ENCODE data around the gene C19orf18. TPM values are rescaled to one million over a fixed set of nuclear protein-coding genes. Genes with fewer than 3 reads are reported as not detected.
A peak's percentile ranks its signal among the peaks of the same experiment; 100 is the strongest.

The C19orf18 gene
- total RNA-seq, 1 experiment from 2014 or later: 0.45 TPM

DNA sequence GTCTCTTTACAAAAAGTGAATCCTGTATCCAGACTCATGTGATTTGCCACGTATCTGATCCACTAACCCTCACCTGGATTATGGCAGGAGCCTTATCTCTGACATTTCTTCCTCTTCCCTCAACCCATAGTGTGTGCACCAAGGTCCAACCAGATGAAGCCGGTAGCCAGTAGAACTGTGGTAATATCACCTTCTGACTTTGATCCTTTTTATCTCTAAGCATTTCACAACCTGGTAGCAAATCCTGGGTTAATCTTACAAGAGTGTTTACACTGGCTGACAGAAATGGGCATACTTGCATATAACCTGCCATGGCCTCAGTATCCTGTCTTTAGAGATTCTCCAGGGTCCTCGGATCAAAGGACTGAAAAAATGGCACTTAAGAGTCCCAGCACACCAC, 59.8 kb downstream of the C19orf18 start:
- H3K4me1 Mint-ChIP-seq (ENCODE audit: low read depth, unreplicated experiment): peaks cover 11% of the 10 kb centered on the region
- H3K4me1 ChIP-seq: 0 out of 2 replicates have a peak, but pooled peaks cover 3% of the 10 kb centered on the region
- ChIA-PET CTCF (no interaction called here), POLR2A (interaction anchor here (0.6 kb wide), 1 partner anchor 232 kb away, joined by 5 read pairs; no protein-coding TSS in a partner anchor)
- H3K4me3 Mint-ChIP-seq (ENCODE audit: unreplicated experiment): peak overlapping the region; percentile 39
- TF ChIP-seq, protein P1, sequence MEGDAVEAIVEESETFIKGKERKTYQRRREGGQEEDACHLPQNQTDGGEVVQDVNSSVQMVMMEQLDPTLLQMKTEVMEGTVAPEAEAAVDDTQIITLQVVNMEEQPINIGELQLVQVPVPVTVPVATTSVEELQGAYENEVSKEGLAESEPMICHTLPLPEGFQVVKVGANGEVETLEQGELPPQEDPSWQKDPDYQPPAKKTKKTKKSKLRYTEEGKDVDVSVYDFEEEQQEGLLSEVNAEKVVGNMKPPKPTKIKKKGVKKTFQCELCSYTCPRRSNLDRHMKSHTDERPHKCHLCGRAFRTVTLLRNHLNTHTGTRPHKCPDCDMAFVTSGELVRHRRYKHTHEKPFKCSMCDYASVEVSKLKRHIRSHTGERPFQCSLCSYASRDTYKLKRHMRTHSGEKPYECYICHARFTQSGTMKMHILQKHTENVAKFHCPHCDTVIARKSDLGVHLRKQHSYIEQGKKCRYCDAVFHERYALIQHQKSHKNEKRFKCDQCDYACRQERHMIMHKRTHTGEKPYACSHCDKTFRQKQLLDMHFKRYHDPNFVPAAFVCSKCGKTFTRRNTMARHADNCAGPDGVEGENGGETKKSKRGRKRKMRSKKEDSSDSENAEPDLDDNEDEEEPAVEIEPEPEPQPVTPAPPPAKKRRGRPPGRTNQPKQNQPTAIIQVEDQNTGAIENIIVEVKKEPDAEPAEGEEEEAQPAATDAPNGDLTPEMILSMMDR (IDR thresholded peaks at IDR 0.05; ENCODE audit: insufficient read depth in 1 of 2, low read depth in 1 of 2, low read length in 1 of 2, severe bottlenecking in 1 of 2, unreplicated experiment in 1 of 2): no peak
- DNase-seq: no peak
- peaks cover 5% of the 10 kb centered on the region for H3K36me3 ChIP-seq (ENCODE audit: control insufficient read depth, insufficient read depth, low read length)
- intact Hi-C loops (cut with micrococcal nuclease; ENCODE audit: unreplicated experiment): loop anchor here (10.0 kb wide), 1 partner anchor 100 kb away; the partner anchor contains the start of gene ZNF552
- H3K27me3 ChIP-seq (replicated peaks; ENCODE audit: control insufficient read depth, insufficient read depth, low read length): no peaks in the 10 kb centered on the region
- no peak overlapping the region for H3K4me3 ChIP-seq (ENCODE audit: low read depth, low read length)
- peaks cover 69% of the 10 kb centered on the region for H3K36me3 Mint-ChIP-seq (ENCODE audit: insufficient read depth, unreplicated experiment)
- peaks cover 12% of the 10 kb centered on the region for H3K9me3 ChIP-seq
- no peak overlapping the region for H3K27ac Mint-ChIP-seq (ENCODE audit: unreplicated experiment)
- no peaks in the 10 kb centered on the region for H3K27me3 Mint-ChIP-seq (ENCODE audit: insufficient read depth, unreplicated experiment)
- BruUV-seq (replicated peaks): no TSS peak
- H3K9me3 Mint-ChIP-seq (ENCODE audit: unreplicated experiment): peaks cover 36% of the 10 kb centered on the region

Other genes with a start within 250 kb of the C19orf18 start
- not detected in 2 replicates for gene ZNF671, start 246.9 kb downstream of the C19orf18 start, total RNA-seq (2022)
- gene ZNF776, start 227.7 kb downstream of the C19orf18 start, total RNA-seq (2022): 15.6 and 16.0 TPM in 2 replicates
- gene ZNF586, start 204.9 kb downstream of the C19orf18 start, total RNA-seq (2022): 6.2 and 9.1 TPM in 2 replicates
- 38.6 and 48.2 TPM in 2 replicates for gene ZNF552, start 159.6 kb downstream of the C19orf18 start, total RNA-seq (2022)
- 32.5 and 35.4 TPM in 2 replicates for gene ZNF587B, start 144.2 kb downstream of the C19orf18 start, total RNA-seq (2022)
- 70.5 and 78.0 TPM in 2 replicates for gene ZNF587, start 124.7 kb downstream of the C19orf18 start, total RNA-seq (2022)
- 8.3 and 9.4 TPM in 2 replicates for gene ZNF814, start 85.5 kb downstream of the C19orf18 start, total RNA-seq (2022)
- 16.6 and 19.2 TPM in 2 replicates for gene ZNF417, start 57.9 kb downstream of the C19orf18 start, total RNA-seq (2022)
- 0.50 and 0.51 TPM in 2 replicates for gene ZNF418, start 39.1 kb downstream of the C19orf18 start, total RNA-seq (2022)
- gene ZNF256, start 26.8 kb downstream of the C19orf18 start, total RNA-seq (2022): 1.5 and 1.9 TPM in 2 replicates
- gene ZNF606, start 28.3 kb upstream of the C19orf18 start, total RNA-seq (2022): 13.0 and 13.9 TPM in 2 replicates
- gene ZSCAN1, start 59.5 kb upstream of the C19orf18 start, total RNA-seq (2022): not detected in 2 replicates
- gene ZNF135, start 84.7 kb upstream of the C19orf18 start, total RNA-seq (2022): not detected in 2 replicates
- gene ZSCAN18, start 123.7 kb upstream of the C19orf18 start, total RNA-seq (2022): not detected in 2 replicates
- 4.4 and 5.4 TPM in 2 replicates for gene ZNF329, start 176.3 kb upstream of the C19orf18 start, total RNA-seq (2022)
- 19.9 and 21.6 TPM in 2 replicates for gene ZNF274, start 208.5 kb upstream of the C19orf18 start, total RNA-seq (2022)

All from Caco-2 (cell line).